Measurements from ENCODE around the gene PPY.

DNA sequence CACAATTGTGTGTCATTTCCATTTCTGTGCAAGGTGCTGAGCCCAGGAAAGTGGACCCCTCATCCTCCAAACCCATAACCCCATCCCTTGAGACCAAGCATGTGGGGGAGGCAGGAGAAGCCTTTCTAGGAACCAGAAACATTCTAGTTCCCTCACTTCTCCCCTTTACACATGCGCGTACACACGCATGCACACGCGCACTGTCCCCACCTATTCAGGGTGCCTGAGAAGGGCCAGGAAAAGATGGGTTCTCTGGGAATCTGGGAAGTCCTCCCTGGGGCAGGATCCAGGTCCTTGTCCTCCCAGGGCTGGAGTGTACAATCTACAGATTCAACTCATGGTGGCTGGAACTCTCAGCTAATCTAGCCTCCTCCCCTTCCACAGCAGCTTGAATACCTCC is 2.4 kb downstream of the PPY start:
- TF ChIP-seq, protein P1, sequence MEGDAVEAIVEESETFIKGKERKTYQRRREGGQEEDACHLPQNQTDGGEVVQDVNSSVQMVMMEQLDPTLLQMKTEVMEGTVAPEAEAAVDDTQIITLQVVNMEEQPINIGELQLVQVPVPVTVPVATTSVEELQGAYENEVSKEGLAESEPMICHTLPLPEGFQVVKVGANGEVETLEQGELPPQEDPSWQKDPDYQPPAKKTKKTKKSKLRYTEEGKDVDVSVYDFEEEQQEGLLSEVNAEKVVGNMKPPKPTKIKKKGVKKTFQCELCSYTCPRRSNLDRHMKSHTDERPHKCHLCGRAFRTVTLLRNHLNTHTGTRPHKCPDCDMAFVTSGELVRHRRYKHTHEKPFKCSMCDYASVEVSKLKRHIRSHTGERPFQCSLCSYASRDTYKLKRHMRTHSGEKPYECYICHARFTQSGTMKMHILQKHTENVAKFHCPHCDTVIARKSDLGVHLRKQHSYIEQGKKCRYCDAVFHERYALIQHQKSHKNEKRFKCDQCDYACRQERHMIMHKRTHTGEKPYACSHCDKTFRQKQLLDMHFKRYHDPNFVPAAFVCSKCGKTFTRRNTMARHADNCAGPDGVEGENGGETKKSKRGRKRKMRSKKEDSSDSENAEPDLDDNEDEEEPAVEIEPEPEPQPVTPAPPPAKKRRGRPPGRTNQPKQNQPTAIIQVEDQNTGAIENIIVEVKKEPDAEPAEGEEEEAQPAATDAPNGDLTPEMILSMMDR (IDR thresholded peaks at IDR 0.05; ENCODE audit: low read length), result no peak
- TF ChIP-seq EZH2 (IDR thresholded peaks at IDR 0.05; ENCODE audit: borderline replicate concordance, low read length), result no peak
